ENCODE results near the gene SCGB1C1. TPM values are rescaled to one million over a fixed set of nuclear protein-coding genes. Genes with fewer than 3 reads are reported as not detected.

SCGB1C1 gene
- total RNA-seq, 1 experiment from 2014 or later = not detected

DNA sequence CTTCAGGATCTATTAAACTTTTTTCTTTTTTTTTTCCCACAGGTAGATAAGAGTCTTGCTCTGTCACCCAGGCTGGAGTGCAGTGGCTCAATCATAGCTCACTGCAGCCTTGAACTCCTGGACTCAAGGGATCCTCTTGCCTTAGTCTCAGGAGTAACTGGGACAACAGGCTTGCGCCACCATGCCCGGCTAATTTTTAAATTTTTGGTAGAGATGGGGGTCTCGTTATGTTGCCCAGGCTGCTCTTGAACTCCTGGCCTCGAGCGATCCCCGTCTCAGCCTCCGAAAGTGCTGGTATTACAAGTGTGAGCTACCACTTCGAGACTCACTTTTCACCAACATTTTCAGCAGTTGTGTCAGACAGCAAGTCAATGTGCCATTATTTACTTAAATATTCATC, 42.3 kb downstream of the SCGB1C1 start:
- DNase-seq (ENCODE audit: low read depth, low spot score) (no peak), ATAC-seq (no peak)
- H3K79me2 ChIP-seq (ENCODE audit: insufficient read depth, low read length) = peaks cover 40% of the 10 kb centered on the region
- H3K4me3 ChIP-seq (replicated peaks in 1 of 2; ENCODE audit: low read depth in 1 of 2, low read length in 2 of 2) = peak overlapping the region; percentile 76 to 94
- peaks cover 6 to 20% of the 10 kb centered on the region in 2 experiments; a peak in 3 of 4 replicates for H3K4me1 ChIP-seq (ENCODE audit: control insufficient read depth in 1 of 2, insufficient read depth in 2 of 2, low read length in 2 of 2)
- peak overlapping the region; percentile 74 for H3K9ac ChIP-seq (ENCODE audit: low read length)
- peak overlapping the region; percentile 83; the same call in 1 of the 2 replicates for H3K27ac ChIP-seq (ENCODE audit: low read depth, low read length)
- ChIA-PET RAD21 (ENCODE audit: low non-redundant PET in 1 of 2, low total read pairs in 2 of 2, uncharacterized antibody in 2 of 2, unreplicated experiment in 2 of 2) (no interaction called here), POLR2A (no interaction called here), CTCF (no interaction called here)
- peaks cover 7 to 8% of the 10 kb centered on the region in 2 experiments; a peak in 3 of 4 replicates for H3K36me3 ChIP-seq (ENCODE audit: control insufficient read depth in 1 of 2, insufficient read depth in 2 of 2, low read length in 2 of 2)
- TF ChIP-seq ELF1 (IDR thresholded peaks at IDR 0.05; ENCODE audit: borderline replicate concordance, low read depth) (no peak), POLR2A (IDR thresholded peaks at IDR 0.05; ENCODE audit: borderline replicate concordance, extremely low read depth, insufficient read depth, insufficient read length) (no peak), EZH2phosphoT487 (IDR thresholded peaks at IDR 0.05; ENCODE audit: borderline replicate concordance) (no peak), EZH2 (IDR thresholded peaks at IDR 0.05) (no peak), SRF (IDR thresholded peaks at IDR 0.05; ENCODE audit: low read depth) (no peak), TCF7L2 (IDR thresholded peaks at IDR 0.05; ENCODE audit: borderline replicate concordance, extremely low read depth, insufficient read depth, insufficient read length) (no peak), CEBPB (IDR thresholded peaks at IDR 0.05; ENCODE audit: low read depth) (no peak), FOSL1 (IDR thresholded peaks at IDR 0.05; ENCODE audit: low read depth) (no peak), EGR1 (IDR thresholded peaks at IDR 0.05; ENCODE audit: low read depth) (no peak), ZNF274 (IDR thresholded peaks at IDR 0.05; ENCODE audit: low read depth, low read length) (no peak), RAD21 (IDR thresholded peaks at IDR 0.05; ENCODE audit: low read depth) (no peak), POLR2AphosphoS5 (IDR thresholded peaks at IDR 0.05; ENCODE audit: low read depth, low read length) (no peak), JUND (IDR thresholded peaks at IDR 0.05) (no peak), CBX3 (IDR thresholded peaks at IDR 0.05; ENCODE audit: low read depth) (no peak)
- TF ChIP-seq, protein P1, sequence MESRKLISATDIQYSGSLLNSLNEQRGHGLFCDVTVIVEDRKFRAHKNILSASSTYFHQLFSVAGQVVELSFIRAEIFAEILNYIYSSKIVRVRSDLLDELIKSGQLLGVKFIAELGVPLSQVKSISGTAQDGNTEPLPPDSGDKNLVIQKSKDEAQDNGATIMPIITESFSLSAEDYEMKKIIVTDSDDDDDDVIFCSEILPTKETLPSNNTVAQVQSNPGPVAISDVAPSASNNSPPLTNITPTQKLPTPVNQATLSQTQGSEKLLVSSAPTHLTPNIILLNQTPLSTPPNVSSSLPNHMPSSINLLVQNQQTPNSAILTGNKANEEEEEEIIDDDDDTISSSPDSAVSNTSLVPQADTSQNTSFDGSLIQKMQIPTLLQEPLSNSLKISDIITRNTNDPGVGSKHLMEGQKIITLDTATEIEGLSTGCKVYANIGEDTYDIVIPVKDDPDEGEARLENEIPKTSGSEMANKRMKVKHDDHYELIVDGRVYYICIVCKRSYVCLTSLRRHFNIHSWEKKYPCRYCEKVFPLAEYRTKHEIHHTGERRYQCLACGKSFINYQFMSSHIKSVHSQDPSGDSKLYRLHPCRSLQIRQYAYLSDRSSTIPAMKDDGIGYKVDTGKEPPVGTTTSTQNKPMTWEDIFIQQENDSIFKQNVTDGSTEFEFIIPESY (IDR thresholded peaks at IDR 0.05; ENCODE audit: extremely low read depth, insufficient replicate concordance, low read length) = no peak
- TF ChIP-seq, protein P2, sequence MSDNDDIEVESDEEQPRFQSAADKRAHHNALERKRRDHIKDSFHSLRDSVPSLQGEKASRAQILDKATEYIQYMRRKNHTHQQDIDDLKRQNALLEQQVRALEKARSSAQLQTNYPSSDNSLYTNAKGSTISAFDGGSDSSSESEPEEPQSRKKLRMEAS (IDR thresholded peaks at IDR 0.05) = no peak
- TF ChIP-seq, protein P3, sequence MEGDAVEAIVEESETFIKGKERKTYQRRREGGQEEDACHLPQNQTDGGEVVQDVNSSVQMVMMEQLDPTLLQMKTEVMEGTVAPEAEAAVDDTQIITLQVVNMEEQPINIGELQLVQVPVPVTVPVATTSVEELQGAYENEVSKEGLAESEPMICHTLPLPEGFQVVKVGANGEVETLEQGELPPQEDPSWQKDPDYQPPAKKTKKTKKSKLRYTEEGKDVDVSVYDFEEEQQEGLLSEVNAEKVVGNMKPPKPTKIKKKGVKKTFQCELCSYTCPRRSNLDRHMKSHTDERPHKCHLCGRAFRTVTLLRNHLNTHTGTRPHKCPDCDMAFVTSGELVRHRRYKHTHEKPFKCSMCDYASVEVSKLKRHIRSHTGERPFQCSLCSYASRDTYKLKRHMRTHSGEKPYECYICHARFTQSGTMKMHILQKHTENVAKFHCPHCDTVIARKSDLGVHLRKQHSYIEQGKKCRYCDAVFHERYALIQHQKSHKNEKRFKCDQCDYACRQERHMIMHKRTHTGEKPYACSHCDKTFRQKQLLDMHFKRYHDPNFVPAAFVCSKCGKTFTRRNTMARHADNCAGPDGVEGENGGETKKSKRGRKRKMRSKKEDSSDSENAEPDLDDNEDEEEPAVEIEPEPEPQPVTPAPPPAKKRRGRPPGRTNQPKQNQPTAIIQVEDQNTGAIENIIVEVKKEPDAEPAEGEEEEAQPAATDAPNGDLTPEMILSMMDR (IDR thresholded peaks at IDR 0.05 in 2 of 3, conservative IDR thresholded peaks at IDR 0.05 in 1 of 3; ENCODE audit: borderline replicate concordance in 1 of 3, insufficient read depth in 1 of 3, low read depth in 2 of 3, low read length in 2 of 3) = no peak
- no peaks in the 10 kb centered on the region for H3K9me2 ChIP-seq (ENCODE audit: insufficient read depth)
- H3K9me3 ChIP-seq (ENCODE audit: control insufficient read depth in 1 of 2, insufficient read depth in 1 of 2, low read depth in 1 of 2, low read length in 2 of 2) = no peaks in the 10 kb centered on the region
- no peak overlapping the region for H2AFZ ChIP-seq (ENCODE audit: low read depth, low read length, poor library complexity, severe bottlenecking)
- intact Hi-C loops (cut with micrococcal nuclease) = loop anchor here (5.0 kb wide), 2 partner anchors 52 to 217 kb away; partner anchors contain the start of genes PGGHG and PTDSS2
- no peaks in the 10 kb centered on the region for H3K27me3 ChIP-seq (ENCODE audit: insufficient read depth, low read length)
- H4K20me1 ChIP-seq (ENCODE audit: insufficient read depth) = no peaks in the 10 kb centered on the region
- no TSS peak for BruUV-seq (replicated peaks)
- peak overlapping the region; percentile 83 for H3K4me2 ChIP-seq (ENCODE audit: low read length)
